PC-9 (cell line): Measurements from ENCODE around the gene RAD23A.

Experiments
- CTCF ChIP-seq: fragments of 200-600 bp; sonication (generic); conservative IDR thresholded peaks from 2 replicates; pipeline ENCODE4 v1.6.1; 2017; ENCODE audit warnings: mixed run types, antibody characterized with exemption, mild to moderate bottlenecking, moderate library complexity
- EZH2 ChIP-seq: fragments of 200-600 bp; sonication (generic); IDR thresholded peaks from 2 replicates; pipeline ENCODE4 v1.8.0; 2017; ENCODE audit warnings: antibody characterized with exemption, low read depth

- TF ChIP-seq CTCF (no peak), EZH2 (no peak)
Measured at GRCh38 chr19:12986726-12987125, 41.1 kb downstream of the RAD23A start.
